Measurements from ENCODE around the gene SLC34A3.

Gene SLC34A3

DNA sequence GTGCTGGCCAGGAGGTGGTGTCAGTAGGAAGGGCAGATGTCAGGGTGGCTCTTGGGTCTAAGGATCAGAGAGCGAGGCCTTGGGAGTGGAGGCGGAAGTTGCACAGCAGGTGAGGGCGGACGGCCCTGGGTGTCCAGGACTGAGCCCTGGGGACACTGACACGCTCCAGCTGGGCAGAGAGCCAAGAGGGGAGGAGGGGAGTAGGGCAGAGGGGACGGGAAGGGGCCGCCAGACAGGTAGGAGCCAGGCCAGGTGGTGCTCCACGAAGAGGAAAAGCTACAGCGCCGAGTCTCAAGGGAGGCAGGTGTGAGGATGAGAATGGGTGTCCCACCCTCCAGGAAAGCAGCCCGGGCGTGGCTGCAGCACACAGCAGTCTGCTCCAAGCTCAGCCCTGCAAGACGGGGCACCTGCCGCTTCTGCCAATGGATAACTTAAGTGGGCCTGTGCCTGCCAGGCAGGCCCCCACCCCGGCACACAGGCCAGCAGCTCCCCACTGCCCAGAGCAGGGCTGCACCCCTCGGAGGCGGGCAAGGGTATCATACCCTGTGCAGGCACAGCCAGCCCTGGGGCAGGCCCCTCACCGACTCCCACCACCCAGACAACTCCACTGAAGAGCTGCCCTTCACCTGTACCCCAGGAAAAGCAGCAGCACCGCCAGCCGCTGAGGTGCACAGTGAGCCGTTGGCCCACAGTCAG, 35.0 kb upstream of the SLC34A3 start:
- TF ChIP-seq, protein P1, sequence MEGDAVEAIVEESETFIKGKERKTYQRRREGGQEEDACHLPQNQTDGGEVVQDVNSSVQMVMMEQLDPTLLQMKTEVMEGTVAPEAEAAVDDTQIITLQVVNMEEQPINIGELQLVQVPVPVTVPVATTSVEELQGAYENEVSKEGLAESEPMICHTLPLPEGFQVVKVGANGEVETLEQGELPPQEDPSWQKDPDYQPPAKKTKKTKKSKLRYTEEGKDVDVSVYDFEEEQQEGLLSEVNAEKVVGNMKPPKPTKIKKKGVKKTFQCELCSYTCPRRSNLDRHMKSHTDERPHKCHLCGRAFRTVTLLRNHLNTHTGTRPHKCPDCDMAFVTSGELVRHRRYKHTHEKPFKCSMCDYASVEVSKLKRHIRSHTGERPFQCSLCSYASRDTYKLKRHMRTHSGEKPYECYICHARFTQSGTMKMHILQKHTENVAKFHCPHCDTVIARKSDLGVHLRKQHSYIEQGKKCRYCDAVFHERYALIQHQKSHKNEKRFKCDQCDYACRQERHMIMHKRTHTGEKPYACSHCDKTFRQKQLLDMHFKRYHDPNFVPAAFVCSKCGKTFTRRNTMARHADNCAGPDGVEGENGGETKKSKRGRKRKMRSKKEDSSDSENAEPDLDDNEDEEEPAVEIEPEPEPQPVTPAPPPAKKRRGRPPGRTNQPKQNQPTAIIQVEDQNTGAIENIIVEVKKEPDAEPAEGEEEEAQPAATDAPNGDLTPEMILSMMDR (IDR thresholded peaks at IDR 0.05; ENCODE audit: insufficient read depth, low read depth, low read length, missing control alignments) = no peak
- DNase-seq (ENCODE audit: low read depth) = peak; percentile 30
- no peak overlapping the region for H3K4me3 ChIP-seq (ENCODE audit: low read length)

DNA sequence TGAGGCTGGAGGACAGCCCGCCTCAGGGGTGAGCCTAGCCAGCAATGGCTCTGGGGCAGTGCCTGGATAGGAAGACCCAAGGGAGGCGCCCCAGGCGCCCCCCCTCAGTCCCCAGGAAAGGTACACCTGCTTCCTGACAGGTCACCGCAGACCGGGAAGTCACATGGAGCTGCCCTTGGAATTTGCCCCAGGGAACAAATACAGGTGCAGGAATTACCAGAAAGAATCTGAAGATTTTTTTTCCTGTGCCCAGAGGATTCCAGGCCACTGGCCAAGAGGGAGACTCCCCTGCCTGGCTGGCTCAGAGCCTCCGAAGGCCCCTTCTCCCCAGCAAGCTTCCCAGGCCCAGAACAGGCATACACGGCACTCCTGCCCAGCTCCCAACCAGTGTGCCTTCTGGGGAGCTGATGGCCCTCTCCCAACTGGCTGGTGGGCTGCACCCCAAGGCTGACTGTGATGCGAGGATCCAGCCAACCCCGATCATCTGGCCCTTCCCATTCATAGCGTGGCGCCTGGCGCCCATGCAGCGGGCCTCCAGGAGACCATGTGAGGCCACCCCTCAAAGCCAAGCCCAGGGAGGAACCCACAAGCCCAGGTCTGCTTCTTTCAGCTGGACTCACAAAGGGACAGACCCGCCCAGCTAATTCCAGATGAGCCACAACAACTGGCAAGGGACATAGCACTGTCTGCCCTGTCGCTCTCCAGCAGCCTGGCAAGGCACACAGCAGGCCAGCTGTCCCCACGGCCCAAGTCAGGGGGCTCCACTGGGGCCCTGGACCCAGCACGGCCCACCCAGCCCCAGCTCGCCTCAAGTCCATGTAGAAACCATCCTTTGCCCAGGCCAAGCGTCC, 32.4 kb upstream of the SLC34A3 start:
- peak overlapping the region; percentile 11 for H3K4me3 ChIP-seq (ENCODE audit: low read length)
- TF ChIP-seq, protein P1 (IDR thresholded peaks at IDR 0.05; ENCODE audit: insufficient read depth, low read depth, low read length, missing control alignments) = no peak
- no peak for DNase-seq (ENCODE audit: low read depth)

DNA sequence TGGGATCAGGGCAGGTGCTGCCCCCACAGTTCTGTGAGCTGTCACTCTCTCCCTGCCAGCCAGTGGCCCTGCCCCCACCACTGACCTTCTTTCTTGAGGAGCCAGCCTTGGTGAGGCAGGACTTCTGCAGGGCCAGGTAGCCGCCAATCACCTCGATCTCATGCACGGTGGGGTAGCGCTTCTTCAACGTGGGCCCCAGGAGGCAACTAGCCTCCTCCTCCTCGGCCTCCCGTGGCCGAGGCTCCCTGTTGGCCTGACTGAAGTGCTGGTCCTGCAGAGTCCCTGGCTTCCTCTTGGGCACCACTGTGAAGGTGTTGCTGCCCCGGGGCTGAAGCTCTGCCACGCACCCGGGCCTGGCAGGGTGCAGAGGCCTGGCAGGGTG, 31.8 kb upstream of the SLC34A3 start:
- peak overlapping the region; percentile 7 for H3K4me3 ChIP-seq (ENCODE audit: low read length)
- TF ChIP-seq, protein P1 (IDR thresholded peaks at IDR 0.05; ENCODE audit: insufficient read depth, low read depth, low read length, missing control alignments) = no peak

DNA sequence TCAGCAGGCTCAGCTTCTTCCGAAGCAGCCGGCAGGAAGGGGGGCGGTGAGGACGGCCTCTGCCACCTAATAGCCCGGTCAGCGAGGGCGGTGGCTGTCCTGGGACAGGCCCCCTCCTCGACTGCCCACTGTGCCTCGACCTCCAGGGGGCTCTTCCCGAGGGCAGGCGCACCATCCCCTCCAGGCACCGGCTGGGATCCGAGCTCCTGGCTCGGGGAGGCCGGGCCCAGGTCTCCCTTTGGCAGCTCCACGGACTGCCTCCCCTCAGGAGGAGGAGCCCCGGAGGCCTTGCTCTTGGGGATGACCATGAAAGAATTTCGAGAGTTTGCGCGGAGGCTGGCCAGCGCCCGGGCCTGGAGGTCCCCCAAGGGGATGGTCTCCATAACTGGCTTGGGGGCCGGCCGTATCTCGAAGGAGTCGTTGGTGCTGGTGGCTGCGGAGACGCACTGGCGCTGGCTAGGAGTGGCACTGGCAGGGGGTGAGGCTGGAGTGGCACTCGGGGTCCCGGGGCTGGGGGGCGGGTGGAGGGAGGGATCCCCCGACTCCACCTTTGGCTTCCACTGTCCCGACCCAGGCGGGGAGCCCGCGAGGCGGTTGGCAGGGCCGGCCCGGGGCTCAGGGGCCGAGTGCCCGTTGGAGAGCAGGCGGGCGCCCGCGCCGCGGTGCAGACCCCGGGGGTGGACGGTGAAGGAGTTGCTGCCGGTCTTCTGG, 31.1 kb upstream of the SLC34A3 start:
- TF ChIP-seq, protein P1 (IDR thresholded peaks at IDR 0.05; ENCODE audit: insufficient read depth, low read depth, low read length, missing control alignments) = no peak
- H3K4me3 ChIP-seq (ENCODE audit: low read length) = peak overlapping the region; percentile 26
- no peak for DNase-seq (ENCODE audit: low read depth)

More for the DNA sequence above, 31.8 kb upstream of the SLC34A3 start:
- no peak for DNase-seq (ENCODE audit: low read depth)

DNA sequence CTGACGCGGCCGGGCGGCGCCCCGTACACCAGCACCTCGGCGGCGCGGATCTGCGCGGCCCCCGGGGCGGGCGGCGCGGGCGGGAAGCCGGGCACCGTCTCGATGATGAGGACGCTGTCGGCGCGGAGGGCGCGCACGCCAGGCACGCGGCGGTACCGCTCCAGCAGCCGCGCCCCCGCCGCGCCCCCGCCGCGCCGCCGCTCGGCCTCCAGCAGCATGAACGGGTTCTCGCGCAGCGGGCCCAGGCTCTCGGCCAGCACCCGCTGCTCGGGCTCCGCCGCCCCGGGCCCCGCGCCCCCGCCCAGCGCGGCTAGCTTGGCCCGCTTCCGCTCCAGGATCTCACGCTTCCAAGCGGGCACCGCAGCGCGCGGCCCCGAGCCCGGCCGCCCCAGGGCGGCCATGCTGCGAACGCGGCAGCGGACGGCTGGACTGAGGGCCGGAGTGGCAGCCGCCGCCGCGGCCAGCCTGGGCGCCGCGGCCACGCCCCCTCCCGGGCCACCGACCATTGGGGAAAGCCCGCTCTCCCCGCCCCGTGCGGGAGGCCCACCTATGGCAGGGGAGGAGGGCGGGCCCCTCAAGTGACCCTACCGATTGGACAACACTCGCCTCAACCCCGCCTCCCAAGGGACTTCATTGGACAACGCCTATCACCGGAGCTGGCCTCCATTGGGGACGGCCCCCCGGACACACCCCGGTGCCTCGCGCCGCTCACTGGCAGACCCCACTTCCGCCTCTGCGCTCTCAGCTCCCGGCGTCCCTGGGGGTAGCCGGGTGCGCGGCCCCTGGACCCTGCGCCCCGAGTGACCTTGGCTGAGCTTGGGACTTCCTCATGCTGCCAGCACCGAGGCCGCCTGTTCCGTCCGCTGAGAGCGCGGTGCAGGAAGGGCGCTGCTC, 30.1 kb upstream of the SLC34A3 start, which contains the start of gene TPRN:
Gene TPRN (minus strand): TSS at position 431 of the 894 bp plus-strand sequence. CDS start 30 bp downstream, at position 401.
- DNase-seq (ENCODE audit: low read depth) = peak; percentile 99
- peak within 1 kb of the TSS; percentile 64 for H3K4me3 ChIP-seq (ENCODE audit: low read length)
- TF ChIP-seq, protein P1 (IDR thresholded peaks at IDR 0.05; ENCODE audit: insufficient read depth, low read depth, low read length, missing control alignments) = no peak
